ENCODE results near the gene ECEL1.

DNA sequence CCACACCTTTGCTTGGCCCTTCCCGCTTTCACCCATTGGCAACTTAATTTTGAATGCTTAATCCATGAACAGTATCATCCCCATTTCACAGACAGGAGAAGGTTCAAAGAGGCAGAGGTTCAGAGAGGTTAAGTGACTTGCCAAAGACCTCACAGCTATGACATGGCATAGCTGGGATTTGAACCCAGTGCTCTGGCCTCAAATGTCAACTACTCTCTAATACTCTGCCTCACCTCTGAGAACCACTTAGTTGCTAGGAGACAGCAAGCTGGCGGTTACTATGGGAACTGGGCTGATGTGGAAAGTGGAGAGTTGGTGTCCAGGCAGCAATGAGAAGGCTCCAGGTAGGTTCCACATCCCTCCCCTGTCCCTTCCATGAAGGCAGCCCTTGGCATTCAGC, 16.8 kb upstream of the ECEL1 start:
- TF ChIP-seq, protein P1, sequence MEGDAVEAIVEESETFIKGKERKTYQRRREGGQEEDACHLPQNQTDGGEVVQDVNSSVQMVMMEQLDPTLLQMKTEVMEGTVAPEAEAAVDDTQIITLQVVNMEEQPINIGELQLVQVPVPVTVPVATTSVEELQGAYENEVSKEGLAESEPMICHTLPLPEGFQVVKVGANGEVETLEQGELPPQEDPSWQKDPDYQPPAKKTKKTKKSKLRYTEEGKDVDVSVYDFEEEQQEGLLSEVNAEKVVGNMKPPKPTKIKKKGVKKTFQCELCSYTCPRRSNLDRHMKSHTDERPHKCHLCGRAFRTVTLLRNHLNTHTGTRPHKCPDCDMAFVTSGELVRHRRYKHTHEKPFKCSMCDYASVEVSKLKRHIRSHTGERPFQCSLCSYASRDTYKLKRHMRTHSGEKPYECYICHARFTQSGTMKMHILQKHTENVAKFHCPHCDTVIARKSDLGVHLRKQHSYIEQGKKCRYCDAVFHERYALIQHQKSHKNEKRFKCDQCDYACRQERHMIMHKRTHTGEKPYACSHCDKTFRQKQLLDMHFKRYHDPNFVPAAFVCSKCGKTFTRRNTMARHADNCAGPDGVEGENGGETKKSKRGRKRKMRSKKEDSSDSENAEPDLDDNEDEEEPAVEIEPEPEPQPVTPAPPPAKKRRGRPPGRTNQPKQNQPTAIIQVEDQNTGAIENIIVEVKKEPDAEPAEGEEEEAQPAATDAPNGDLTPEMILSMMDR (conservative IDR thresholded peaks at IDR 0.05; ENCODE audit: low read depth, low read length), result no peak
- TF ChIP-seq MAZ (IDR thresholded peaks at IDR 0.05; ENCODE audit: borderline replicate concordance, low read depth, low read length) (no peak), RFX5 (IDR thresholded peaks at IDR 0.05; ENCODE audit: low read depth, low read length) (no peak), SMC3 (IDR thresholded peaks at IDR 0.05; ENCODE audit: low read depth, low read length) (no peak), FOS (IDR thresholded peaks at IDR 0.05; ENCODE audit: low read depth, low read length) (no peak)
- TF ChIP-seq, protein P2, sequence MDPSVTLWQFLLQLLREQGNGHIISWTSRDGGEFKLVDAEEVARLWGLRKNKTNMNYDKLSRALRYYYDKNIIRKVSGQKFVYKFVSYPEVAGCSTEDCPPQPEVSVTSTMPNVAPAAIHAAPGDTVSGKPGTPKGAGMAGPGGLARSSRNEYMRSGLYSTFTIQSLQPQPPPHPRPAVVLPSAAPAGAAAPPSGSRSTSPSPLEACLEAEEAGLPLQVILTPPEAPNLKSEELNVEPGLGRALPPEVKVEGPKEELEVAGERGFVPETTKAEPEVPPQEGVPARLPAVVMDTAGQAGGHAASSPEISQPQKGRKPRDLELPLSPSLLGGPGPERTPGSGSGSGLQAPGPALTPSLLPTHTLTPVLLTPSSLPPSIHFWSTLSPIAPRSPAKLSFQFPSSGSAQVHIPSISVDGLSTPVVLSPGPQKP (IDR thresholded peaks at IDR 0.05; ENCODE audit: borderline replicate concordance, low read depth, low read length), result no peak
